ENCODE results near the gene PSME3IP1.
A peak's percentile ranks its signal among the peaks of the same experiment; 100 is the strongest.
"Not testable (repeated sequence)": the region's sequence is repeated elsewhere in the genome, so short reads cannot be mapped to it uniquely, and the experiment has no call there.

PSME3IP1 gene

GRCh38 chr16:57185945-57186871, at the start of gene PSME3IP1, which contains the start of gene RSPRY1:
Gene PSME3IP1, minus strand, starts transcription at chr16:57186039. Its CDS starts 12,185 bp downstream, at chr16:57173854.
Gene RSPRY1, plus strand, starts transcription at chr16:57186329. Its CDS starts 18,330 bp downstream, at chr16:57204659.
- DNase-seq (ENCODE audit: low read depth in 3 of 3), result peak; percentile 97 to 99 (median 98)

- peak in 2 of 3 donors; percentile 20 to 48 for DNase-seq (ENCODE audit: low read depth in 3 of 3)
These were observed 49.5 kb upstream of the PSME3IP1 start for GRCh38 chr16:57235128-57236021.

- no peak for DNase-seq (ENCODE audit: low read depth in 3 of 3)
These were observed 48.9 kb upstream of the PSME3IP1 start for GRCh38 chr16:57234707-57235092.

GRCh38 chr16:57233944-57234706, 48.3 kb upstream of the PSME3IP1 start:
- DNase-seq (ENCODE audit: low read depth in 3 of 3), result no peak

GRCh38 chr16:57231821-57232350, 46.0 kb upstream of the PSME3IP1 start:
- no peak for DNase-seq (ENCODE audit: low read depth in 3 of 3)

- DNase-seq (ENCODE audit: low read depth in 3 of 3), result no peak
These were observed 43.2 kb upstream of the PSME3IP1 start for GRCh38 chr16:57229079-57229478.

- DNase-seq (ENCODE audit: low read depth in 3 of 3), result no peak
These were observed 41.1 kb upstream of the PSME3IP1 start for GRCh38 chr16:57226701-57227621.

GRCh38 chr16:57225978-57226377, 40.1 kb upstream of the PSME3IP1 start:
- no peak for DNase-seq (ENCODE audit: low read depth in 3 of 3)

GRCh38 chr16:57224651-57225335, 39.0 kb upstream of the PSME3IP1 start:
- no peak for DNase-seq (ENCODE audit: low read depth in 3 of 3)

- no peak for DNase-seq (ENCODE audit: low read depth in 3 of 3)
These were observed 37.2 kb upstream of the PSME3IP1 start for GRCh38 chr16:57223057-57223456.

- DNase-seq (ENCODE audit: low read depth in 3 of 3), result no peak
These were observed 31.1 kb upstream of the PSME3IP1 start for GRCh38 chr16:57216968-57217367.

- no peak for DNase-seq (ENCODE audit: low read depth in 3 of 3)
These were observed 27.6 kb upstream of the PSME3IP1 start for GRCh38 chr16:57213462-57213861.

- no peak for DNase-seq (ENCODE audit: low read depth in 3 of 3)
These were observed 23.9 kb upstream of the PSME3IP1 start for GRCh38 chr16:57209780-57210179.

GRCh38 chr16:57208926-57209325, 23.1 kb upstream of the PSME3IP1 start:
- DNase-seq (ENCODE audit: low read depth in 3 of 3), result no peak

- no peak for DNase-seq (ENCODE audit: low read depth in 3 of 3)
These were observed 18.8 kb upstream of the PSME3IP1 start for GRCh38 chr16:57204675-57205074.

GRCh38 chr16:57203451-57203850, 17.6 kb upstream of the PSME3IP1 start:
- no peak for DNase-seq (ENCODE audit: low read depth in 3 of 3)

- no peak for DNase-seq (ENCODE audit: low read depth in 3 of 3)
These were observed 16.5 kb upstream of the PSME3IP1 start for GRCh38 chr16:57202095-57202886.

GRCh38 chr16:57200926-57201325, 15.1 kb upstream of the PSME3IP1 start:
- DNase-seq (ENCODE audit: low read depth in 3 of 3), result not testable (repeated sequence)

GRCh38 chr16:57200321-57200720, 14.5 kb upstream of the PSME3IP1 start:
- DNase-seq (ENCODE audit: low read depth in 3 of 3), result not testable (repeated sequence)
